IMR-90 (cell line): ENCODE data around the gene WDR90.

Source experiments
- BHLHE40 ChIP-seq: fragments of 150-350 bp; IDR thresholded peaks from 2 replicates; pipeline ENCODE4 v1.6.1; 2016; ENCODE audit warnings: mild to moderate bottlenecking, low read depth, low read length
- CEBPB ChIP-seq: IDR thresholded peaks from 2 replicates; pipeline ENCODE4 v1.6.1; 2012; ENCODE audit warnings: low read depth, low read length, improper control_type of control experiment
- CTCF ChIP-seq: conservative IDR thresholded peaks from 2 replicates; pipeline ENCODE4 v1.5.1; 2012; ENCODE audit warnings: mild to moderate bottlenecking, low read depth, low read length, improper control_type of control experiment
- ELK1 ChIP-seq: fragments of 150-350 bp; IDR thresholded peaks from 2 replicates; pipeline ENCODE4 v1.6.1; 2016; ENCODE audit warnings: low read depth, mild to moderate bottlenecking, low read length, moderate library complexity, borderline replicate concordance
- FOS ChIP-seq: fragments of 150-350 bp; IDR thresholded peaks from 2 replicates; pipeline ENCODE4 v1.6.1; 2016; ENCODE audit warnings: low read depth, low read length
- MAZ ChIP-seq: IDR thresholded peaks from 2 replicates; pipeline ENCODE4 v1.6.1; 2012; ENCODE audit warnings: low read depth, mild to moderate bottlenecking, low read length, improper control_type of control experiment, moderate library complexity, borderline replicate concordance
- MXI1 ChIP-seq: IDR thresholded peaks from 2 replicates; pipeline ENCODE4 v1.6.1; 2012; ENCODE audit warnings: low read depth, mild to moderate bottlenecking, low read length, moderate library complexity, borderline replicate concordance
- POLR2A ChIP-seq: IDR thresholded peaks from 2 replicates; pipeline ENCODE4 v1.6.1; 2012; ENCODE audit warnings: mild to moderate bottlenecking, low read depth, low read length
- RFX5 ChIP-seq: IDR thresholded peaks from 2 replicates; pipeline ENCODE4 v1.8.0; 2012; ENCODE audit warnings: low read depth, mild to moderate bottlenecking, low read length, moderate library complexity
- USF2 ChIP-seq: fragments of 150-350 bp; IDR thresholded peaks from 2 replicates; pipeline ENCODE4 v1.6.1; 2017; ENCODE audit warnings: mild to moderate bottlenecking, antibody characterized with exemption, low read length, low read depth

GRCh38 chr16:661184-661821 lies 12.1 kb downstream of the WDR90 start:
- TF ChIP-seq BHLHE40 (no peak), CTCF (no peak), FOS (no peak), POLR2A (no peak), USF2 (no peak), CEBPB (no peak), MXI1 (no peak), MAZ (no peak), RFX5 (no peak), ELK1 (no peak)
